Activated T-cell treated with anti-CD3 and anti-CD28 coated beads for 24 hours (primary cell): ENCODE measurements around the gene MED12L.

ENCODE experiments used
- DNase-seq: peaks from one replicate; pipeline ENCODE4 v3.0.0-alpha.2; 2020; ENCODE audit warnings: low read depth

The MED12L gene

GRCh38 chr3:151423091-151423490 lies 337.6 kb downstream of the MED12L start:
- no peak for DNase-seq

GRCh38 chr3:151425627-151426340 lies 340.3 kb downstream of the MED12L start:
- no peak for DNase-seq

DNA sequence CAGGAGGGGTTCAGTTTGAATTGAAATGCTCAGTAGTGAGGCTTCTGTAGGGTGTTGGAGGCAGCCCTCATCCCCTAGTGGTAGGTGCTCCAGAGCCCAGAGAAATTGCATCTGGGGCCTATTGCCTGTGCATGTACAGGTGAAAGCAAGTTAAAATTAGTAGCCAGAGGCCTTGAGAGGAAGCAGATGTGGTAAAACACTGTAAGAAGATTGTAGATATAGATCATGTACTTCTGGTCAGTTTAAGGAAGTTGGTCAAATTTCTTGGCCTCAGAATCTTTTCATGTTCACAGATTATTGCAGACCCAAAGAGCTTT lies 340.8 kb downstream of the MED12L start:
- DNase-seq, result no peak

GRCh38 chr3:151428386-151428785 lies 342.9 kb downstream of the MED12L start:
- no peak for DNase-seq

GRCh38 chr3:151430821-151431484 lies 345.5 kb downstream of the MED12L start:
- no peak for DNase-seq

- no peak for DNase-seq
Observed at GRCh38 chr3:151431940-151432339, 346.5 kb downstream of the MED12L start.

GRCh38 chr3:151432616-151433372 lies 347.3 kb downstream of the MED12L start:
- no peak for DNase-seq

DNA sequence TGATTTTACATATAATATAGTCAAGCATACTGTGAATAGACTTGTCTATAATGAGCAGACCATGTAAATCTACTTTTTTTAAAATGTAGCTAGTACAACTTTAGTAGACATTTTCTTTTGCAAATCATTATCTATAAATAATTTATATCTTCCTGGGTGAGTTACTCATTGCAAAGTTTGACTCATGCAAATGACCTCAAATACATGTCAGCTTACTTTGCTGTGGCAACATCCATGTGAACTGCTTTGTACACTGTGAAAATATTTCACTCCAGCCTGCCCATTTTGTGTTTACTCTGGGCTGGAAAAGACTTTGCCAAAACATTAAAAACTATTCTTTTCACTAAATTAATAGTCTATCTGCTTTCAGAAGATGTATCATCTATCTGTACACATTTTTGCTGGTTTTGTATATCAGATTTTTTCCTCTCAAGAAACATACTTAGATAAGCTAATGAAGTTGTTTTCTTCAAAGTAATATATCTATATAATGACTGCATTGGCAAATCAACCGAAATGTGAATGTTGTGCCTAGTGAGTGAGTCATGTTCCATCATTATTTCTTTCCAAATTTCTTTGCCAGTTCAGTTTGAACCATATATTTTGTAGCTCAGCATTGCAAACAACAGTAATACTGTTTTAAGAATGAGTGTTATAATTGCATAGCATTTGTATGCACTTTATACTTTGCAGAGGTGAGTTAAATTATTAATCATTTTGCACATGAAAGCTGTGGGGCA lies 348.9 kb downstream of the MED12L start:
- DNase-seq, result no peak

GRCh38 chr3:151436675-151437446 lies 351.4 kb downstream of the MED12L start:
- DNase-seq, result no peak

- no peak for DNase-seq
Observed at GRCh38 chr3:151437906-151438305, 352.4 kb downstream of the MED12L start.

- DNase-seq, result no peak
Observed at GRCh38 chr3:151439652-151440125, 354.2 kb downstream of the MED12L start.

GRCh38 chr3:151440940-151441339 lies 355.5 kb downstream of the MED12L start:
- DNase-seq, result no peak

DNA sequence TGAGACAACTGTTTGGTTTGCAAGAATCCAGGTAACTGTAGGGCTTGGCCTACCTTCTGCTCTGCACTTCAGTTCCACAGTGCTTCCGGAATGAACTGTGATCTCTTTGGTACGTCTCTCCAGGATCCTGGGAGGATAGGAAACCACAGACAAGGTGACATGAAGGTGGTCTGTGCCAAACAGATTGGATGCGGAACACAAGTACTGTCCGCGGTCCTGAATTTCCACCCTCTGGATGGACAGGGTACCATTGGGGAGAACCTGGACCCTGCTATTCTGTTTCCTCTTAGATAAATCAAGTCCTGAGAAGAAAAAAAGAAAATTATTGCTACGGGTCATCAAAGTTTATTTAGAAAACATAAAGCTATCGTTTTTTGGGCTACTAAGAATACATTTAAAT lies 358.1 kb downstream of the MED12L start:
- no peak for DNase-seq

- DNase-seq, result no peak
Observed at GRCh38 chr3:151445273-151446001, 360.0 kb downstream of the MED12L start.

- no peak for DNase-seq
Observed at GRCh38 chr3:151446002-151446340, 360.5 kb downstream of the MED12L start.

GRCh38 chr3:151452368-151452767 lies 366.9 kb downstream of the MED12L start:
- no peak for DNase-seq

DNA sequence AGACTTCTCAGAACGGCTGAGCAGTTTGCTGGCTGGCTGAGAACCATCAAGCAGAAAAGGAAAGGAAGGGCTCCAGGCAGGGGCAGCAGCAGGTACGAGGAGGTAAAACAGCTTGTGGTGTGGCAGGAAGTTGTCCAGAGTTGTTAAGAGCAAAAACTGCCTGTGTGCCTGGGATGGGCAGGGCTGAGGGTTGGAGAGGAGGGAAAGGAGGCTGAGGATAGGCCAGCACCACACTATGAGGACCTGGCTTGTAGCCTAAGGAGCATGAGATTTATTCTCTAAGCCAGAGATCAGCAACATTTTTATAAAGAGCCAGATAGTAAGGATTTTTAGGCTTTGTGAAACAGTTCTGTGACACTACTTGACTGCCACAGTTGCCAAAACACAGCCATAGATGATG lies 367.4 kb downstream of the MED12L start:
- no peak for DNase-seq

DNA sequence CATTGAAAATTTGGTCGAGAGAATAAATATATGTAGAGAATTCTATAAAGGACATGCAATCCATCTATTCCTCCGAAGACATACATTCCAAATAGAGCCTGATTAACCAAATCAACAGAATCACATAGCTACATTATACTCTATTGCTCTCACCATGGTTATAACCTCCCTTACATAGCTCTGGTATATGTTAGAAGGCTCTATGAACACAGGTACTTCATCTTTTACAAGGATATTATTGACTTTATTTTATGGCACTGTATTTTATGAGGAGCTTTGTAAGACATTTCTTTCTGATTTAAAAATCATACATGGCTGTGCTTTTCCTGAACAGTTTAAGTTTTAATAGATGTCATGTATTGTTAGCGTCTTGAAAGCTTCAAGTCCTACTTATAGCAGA lies 370.6 kb downstream of the MED12L start:
- DNase-seq, result no peak

DNA sequence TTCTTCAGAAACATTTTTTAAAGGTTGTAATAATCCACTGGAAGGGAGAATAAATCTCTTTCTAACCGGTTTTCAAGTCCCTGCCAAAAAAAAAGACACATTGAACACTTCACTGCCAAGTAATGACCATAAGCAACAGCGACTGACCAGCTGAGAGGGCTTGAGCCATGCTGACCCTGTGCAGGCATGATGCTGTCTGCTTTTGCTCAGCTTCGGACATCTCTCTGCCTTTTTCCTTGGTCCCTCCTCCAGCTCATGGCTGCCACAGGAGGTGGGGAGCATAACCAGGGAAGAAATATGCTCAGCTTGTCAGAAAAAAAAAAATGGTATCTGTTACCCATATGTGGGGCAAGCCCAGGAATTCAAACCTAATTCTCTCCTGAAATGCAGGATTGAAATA lies 373.9 kb downstream of the MED12L start:
- no peak for DNase-seq

GRCh38 chr3:151460228-151460627 lies 374.8 kb downstream of the MED12L start:
- DNase-seq, result no peak
